Loucy (cell line): Measurements from ENCODE around the gene SDCCAG8.

Experiments used
- EZH2phosphoT487 ChIP-seq: fragments of 200-600 bp; IDR thresholded peaks from 2 replicates; pipeline ENCODE4 v1.6.1; 2018; ENCODE audit warnings: antibody characterized with exemption, mild to moderate bottlenecking, moderate library complexity, borderline replicate concordance
- TF ChIP-seq, protein P1 (sequence below): fragments of 200-600 bp; sonication (generic); conservative IDR thresholded peaks from 2 replicates; pipeline ENCODE4 v1.5.1; 2014; ENCODE audit warnings: mild to moderate bottlenecking, antibody characterized with exemption, low read length

DNA sequence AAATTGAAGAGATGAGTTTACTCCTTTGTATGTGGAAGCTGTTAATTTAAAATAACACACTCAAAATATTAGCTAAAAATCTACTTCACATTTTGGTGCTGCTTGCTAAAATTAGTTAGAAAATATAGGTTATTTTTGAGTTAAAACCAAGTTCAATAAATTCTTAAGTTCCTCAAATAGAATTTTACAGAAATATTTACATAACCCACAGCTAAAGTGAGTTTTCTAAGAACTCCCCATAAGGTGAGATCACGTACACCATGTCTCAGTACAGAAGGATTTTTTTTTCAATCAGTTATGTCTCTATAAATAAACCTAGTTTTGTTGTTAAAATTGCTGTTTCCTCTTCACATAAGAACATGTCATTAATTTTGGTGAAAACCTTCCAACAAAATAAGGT is 108.0 kb downstream of the SDCCAG8 start:
- TF ChIP-seq, protein P1, sequence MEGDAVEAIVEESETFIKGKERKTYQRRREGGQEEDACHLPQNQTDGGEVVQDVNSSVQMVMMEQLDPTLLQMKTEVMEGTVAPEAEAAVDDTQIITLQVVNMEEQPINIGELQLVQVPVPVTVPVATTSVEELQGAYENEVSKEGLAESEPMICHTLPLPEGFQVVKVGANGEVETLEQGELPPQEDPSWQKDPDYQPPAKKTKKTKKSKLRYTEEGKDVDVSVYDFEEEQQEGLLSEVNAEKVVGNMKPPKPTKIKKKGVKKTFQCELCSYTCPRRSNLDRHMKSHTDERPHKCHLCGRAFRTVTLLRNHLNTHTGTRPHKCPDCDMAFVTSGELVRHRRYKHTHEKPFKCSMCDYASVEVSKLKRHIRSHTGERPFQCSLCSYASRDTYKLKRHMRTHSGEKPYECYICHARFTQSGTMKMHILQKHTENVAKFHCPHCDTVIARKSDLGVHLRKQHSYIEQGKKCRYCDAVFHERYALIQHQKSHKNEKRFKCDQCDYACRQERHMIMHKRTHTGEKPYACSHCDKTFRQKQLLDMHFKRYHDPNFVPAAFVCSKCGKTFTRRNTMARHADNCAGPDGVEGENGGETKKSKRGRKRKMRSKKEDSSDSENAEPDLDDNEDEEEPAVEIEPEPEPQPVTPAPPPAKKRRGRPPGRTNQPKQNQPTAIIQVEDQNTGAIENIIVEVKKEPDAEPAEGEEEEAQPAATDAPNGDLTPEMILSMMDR: no peak
- TF ChIP-seq EZH2phosphoT487: no peak
